Measurements from ENCODE around the gene PNKP.
A peak's percentile ranks its signal among the peaks of the same experiment; 100 is the strongest.

PNKP gene

DNA sequence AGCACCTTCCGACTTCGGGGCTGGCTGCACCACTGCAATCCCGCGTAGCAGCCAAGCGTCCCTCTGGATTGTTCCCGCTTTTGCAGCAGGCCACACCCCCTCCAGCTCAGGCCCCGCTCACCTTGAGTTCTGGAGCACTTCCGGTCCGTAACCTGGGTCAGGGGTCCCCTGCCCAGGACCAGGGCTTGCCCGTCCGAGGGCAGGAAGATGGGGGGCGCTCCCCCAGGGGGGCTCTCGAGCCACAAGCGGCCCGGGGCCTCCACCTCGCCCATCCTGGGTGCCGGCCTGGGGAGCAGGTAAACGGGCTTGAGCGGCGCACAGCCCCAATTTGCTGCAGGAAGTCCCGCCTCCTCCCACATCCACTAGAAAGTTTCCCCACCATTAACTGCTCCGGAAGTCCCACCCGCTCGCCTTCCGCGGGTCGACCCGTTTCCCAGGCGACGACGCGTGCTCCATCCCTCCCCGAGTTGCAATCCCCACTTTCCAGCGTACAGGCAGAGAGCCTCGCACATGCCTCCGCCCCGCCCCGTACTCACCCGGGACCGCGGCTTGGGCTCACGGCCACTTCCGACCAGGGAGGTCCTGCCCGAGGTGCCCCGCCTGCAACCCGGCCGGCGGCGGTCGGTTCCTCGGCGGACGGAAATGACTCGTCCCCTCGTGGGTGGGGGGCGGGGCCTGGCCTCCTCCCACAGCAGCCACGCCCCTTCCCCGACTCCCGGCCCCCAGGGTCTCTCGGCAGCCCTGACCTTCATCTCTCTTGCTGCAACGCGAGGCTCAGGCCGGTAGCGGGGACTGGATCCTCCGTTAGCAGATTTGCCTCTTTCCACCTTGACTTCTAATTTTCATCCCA, at the start of gene PNKP:
Gene PNKP, minus strand, starts transcription at position 644 of the 850 bp plus-strand sequence. Its CDS starts 372 bp downstream, at position 272.
- DNase-seq, result peak; percentile 85

DNA sequence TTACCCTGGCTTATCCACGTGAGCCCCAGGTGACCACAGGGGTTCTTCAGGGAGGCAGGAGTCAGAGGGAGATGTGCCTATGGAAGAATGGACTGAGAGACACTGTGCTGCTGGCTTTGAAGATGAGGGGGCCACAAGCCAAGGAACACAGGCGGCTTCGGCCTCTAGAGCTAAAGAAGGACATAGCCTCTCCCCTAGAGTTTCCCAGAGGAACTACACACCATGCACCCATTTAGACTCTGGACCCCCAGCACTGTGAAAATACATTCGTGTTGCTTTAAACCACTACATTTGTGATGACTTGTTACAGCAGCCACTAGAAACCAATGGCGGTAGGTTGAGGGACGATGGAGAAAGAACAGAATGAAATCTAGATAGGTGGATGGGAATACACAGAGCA, 47.9 kb upstream of the PNKP start:
- DNase-seq, result no peak

DNA sequence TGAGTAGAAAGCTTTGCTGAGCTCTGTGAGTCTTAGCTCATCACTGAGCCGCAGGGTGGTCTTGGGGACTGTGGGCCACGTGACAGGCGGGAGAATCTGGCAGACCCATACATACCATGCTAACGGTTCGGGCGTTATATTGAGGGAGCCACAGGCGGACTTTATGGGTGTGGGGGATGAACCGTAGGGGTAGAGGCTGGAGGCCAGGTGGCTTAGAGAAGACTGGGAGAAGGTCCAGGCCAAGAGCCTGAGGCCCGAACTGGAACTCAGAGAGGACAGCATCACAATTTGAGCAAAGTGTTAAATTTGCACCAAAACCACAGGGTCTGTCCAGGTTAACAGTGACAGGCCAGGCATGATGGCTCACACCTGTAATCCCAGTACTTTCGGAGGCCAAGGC, 46.3 kb upstream of the PNKP start:
- no peak for DNase-seq

DNA sequence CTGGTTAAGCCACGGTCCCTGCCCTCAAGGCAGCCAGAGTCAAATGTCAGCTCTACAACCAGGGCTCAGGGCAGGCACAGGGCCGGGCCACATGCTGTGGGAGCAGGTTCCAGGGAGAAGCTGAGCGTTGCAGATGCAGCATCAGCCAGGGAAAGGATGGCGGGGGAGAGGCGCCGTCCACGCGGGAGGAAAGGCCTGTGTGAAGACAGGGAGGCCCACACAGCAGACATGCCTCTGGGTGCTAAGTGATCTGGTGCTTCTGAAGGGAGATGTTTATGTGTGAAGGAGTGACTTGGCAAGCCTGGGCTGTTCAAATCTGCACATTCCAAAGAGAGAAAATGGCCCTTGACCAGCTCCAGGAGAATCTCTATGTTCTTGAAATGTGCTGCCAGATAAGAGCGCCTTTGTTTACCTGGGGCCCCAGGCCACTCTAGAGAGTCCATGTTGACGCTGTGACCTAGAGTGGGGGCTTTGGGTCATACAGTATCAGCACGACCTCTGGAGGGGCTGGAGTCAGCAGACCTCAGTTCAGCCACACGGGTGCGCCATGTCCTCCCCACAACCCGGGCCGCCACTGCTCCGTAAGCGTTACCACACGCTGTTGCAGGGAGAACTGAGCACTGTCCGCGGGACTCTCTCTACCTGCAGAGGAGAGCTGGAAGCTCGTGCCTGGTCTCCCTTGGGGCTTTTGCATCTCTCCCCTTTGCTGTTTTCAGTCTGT, 45.7 kb upstream of the PNKP start:
- no peak for DNase-seq

DNA sequence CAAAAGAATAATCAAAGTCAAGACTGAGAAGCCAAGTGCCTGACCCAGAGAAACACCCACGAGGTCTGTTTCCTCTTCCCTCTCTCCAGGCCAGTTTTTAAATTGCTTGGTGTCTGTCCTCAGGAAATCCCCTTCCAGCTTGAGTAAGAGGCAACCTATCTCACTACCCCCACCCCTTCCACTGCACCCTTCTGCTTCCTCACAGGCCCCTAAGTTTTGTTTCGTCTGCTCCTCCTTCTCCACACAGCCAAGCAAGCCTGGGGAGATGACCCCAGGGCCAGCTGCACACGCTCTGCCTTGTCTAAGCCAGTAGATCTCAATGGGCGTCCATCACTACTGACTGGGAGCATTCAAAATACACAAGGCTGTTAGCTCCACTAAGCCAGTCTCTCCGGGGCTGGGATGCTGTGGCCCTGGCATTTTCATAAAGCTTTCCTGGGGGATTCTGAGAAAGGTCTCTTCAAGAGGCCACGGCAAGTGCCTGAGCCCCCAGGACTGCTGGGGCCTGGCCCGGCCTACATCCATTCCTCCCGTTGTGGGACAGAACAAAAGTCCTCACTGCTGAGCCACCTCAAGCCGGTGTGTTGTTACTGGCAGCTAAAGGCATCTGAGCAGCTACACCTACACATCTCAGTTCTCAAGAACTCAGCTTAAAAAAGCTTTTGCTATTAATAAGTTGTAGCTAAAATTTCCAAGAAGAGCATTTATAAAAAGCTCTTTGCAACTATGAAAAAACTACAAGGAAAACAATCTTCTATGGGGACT, 44.2 kb upstream of the PNKP start:
- no peak for DNase-seq

DNA sequence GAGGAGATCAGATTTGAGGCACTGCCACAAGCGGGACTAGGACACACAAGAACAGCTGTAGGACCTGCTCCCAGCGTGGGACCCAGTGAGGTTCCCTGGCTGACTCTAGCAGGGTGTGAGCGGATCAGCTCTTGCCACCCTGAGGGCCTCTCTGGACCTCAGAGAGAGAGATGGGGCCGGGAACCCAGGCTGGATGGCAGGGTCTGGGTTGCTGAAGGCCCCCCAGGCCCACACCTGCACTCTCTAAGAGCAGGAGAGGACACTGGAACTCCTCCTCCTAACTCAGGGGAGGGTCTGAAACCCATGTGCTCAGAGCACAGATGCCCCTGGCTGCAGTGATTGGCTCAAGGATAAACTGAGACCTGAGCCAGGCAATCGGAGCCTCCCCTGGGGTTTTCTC, 42.8 kb upstream of the PNKP start:
- no peak for DNase-seq

DNA sequence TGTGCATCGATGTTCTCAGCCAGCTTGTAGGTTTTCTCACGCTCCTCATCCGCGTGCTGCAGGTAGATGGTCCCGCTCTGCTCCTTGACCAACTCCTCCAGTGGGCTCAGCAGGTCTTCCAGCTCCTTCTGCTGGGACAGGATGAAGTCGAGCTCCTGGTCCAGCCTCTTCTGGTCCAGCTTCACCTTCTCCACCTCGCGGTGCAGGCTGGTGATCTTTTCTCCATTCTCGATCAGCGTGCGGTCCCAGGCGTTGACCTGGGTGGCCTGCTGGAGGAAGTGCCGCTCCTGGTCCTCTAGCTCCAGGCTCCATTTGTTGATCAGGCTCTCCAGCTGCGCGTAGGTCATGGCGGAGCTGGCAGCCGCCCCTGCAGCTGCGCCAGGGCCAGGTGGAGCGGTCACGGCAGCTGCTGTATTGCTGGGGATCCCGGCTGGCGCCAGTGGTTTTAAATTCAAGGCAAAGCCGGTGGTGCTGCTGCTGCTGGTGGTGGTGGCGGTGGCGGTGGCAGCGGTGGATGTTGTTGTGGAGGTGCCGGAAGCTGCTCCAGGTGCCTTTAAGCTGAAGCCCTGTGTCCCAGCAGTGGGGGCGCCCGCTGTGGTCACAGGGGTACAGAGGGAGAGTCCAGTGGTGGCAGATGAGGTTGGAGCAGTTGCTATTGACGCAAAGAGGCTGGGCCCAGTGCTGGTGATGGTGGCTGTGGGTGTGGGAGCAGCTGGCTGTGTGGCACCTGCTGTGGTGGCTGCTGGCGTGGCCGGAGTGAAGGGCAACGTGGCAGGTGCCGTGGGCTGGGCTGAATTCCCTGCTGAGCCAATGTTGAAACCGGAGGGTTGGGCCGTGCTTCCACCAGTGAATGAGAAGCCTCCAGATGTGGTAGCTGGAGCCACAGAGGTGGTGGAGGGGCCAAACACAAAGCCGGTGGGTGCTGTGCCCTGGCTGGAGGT, 41.4 kb upstream of the PNKP start:
- DNase-seq, result no peak

DNA sequence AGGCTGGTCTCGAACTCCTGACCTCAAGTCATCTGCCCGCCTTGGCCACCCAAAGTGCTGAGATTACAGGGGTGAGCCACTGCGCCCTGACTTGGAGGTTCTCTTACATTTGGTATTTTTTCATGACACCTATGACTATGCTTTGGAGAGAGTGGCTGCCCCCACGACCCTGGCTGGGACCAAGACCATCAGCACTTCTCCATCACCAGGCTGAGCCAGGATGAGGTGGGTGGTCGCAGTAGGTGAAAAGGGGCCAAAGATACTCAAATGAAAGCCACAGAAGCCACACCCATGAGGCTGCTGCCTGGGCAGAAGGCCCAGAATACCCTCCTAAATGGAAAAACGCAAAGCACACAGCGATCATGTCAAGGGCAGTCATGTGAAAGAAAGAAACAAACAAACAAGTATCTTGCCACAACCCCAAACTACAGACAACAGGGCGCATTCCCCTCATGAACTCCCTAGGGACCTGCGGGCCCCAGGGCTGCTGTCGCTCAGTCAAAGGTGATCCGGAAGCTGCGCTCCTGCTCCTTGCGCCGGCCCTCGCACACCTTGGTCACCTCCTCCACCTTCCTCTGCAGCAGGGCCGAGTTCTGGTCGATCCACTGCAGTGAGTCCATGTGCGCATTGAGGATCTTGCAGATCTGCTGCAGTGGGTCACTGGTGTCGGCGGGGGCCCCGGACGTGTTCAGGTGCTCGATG, 40.5 kb upstream of the PNKP start:
- DNase-seq, result no peak

DNA sequence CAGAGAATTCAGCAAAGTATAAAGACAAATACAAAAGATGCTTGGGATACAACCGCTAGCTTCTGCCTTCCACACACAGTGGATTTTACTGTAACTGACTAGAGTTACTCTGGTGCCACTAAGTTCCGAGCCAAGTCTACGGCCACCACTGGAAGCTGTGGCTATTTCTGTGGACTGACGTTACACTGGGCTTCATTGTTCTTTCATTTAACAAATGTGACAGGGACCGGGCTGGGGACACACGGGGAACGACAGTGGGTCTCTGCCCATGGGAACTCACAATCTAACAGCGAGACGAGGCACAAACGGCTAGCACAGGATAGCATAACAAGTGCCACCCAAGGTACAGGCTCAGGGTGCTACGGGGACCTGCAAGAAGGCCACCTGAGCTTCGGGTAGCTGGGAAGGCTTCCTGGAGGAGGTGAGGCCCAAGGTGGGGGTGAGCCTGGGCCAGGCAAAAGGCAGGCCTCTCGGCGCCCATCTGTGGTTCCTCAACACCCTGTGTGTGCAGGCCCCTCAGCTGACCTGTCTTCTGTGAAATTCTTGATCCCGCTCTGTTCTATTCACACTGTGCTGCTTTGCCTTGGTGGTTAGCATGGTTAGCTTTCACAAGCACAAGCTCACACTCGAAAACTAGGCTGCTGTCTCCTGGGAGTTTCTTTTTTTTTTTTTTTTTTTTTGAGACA, 39.6 kb upstream of the PNKP start:
- DNase-seq, result no peak

DNA sequence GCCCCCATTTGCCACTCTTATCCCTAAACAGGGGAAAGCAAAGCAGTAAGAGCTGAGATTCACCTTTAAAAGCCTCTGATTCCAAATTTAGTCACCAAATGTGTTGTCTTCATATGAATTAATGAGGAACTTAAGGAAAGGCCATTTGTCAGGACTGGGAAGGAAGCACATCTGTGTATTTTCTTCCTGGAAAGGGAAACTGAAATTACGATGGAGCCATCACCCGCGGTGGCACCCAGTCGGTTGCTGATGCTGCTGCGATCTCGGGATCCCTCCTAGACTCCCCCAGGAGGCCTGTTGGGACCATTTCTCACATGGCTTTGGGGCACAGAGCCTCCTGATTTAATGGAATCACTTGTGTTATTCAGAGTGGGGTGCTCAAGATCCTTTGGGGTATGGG, 36.8 kb upstream of the PNKP start:
- DNase-seq, result no peak

DNA sequence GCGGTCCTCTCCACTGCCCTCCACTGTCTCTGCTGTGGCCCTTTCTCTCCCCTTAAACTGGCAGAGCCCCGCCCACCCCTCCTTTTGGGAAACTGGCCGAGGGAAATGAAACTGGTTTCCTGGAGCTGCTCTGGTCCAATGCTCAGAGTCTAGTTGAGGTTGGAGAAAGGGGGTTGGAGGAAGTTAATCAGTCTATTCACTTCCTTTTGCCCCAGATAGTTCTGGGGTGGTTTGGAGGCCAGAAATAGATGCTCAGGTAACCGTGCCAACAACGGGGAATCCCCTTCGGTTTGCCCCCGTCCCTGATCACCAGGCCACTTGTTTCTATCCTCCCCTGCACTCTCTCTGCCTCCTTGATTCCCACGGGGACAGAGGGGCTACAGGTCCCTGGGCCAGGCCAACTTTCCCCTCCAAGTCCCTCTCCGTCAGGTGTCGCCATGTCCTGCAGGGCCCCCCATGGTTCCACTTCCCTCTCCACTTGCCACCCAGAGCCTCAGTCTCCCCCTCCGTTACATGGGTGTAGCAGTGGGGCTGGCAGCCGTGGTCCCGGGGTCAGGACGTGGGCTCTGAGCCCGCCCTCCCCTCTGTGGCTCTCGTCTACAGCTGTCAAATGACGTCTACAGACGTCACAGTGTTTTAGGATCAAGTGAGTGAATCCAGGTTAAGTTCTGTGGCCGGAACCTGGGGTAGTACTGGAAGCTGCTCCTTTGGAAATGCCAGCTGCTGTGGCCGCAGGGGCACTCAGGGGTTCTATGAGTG, 29.7 kb upstream of the PNKP start, which contains the start of gene IL4I1:
Gene IL4I1, minus strand, starts transcription at position 25 of the 759 bp plus-strand sequence. CDS start 727 bp downstream, outside the sequence.
- peak; percentile 11 for DNase-seq

DNA sequence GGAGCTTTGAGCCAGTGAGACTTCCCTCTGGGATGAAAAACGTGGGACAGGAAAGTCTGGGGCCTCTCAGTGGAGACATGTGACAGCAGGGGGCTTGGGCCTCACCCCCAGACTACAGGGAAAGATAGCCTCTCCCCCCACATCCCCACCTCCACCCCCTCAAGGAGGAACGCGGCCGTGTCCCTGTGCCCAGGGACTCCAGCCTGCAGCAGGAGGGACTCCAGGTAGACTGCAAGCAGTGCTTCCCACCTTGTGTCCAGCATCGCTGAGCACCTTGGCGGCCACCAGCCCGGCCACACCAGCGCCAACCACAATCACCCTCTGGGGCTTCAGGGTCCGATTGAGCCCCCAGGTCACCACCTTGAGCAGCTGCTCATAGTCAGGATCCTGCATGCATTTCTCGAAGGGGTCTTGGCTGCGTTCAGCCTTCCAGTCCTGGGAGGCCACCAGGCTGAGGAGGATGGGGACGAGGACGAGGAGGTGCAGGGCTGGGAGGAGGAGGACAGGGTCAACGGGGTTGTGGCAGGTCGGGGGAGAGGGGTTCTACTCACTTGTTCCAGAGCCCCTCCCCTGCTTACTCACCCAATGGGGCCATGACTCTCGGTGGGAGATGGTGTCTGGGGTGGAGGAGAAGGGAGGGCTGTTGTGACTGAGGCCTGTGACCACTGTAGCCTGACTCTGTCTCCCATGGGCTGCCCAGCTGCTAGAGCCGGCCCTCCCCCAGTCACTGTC, 28.4 kb upstream of the PNKP start:
- no peak for DNase-seq

DNA sequence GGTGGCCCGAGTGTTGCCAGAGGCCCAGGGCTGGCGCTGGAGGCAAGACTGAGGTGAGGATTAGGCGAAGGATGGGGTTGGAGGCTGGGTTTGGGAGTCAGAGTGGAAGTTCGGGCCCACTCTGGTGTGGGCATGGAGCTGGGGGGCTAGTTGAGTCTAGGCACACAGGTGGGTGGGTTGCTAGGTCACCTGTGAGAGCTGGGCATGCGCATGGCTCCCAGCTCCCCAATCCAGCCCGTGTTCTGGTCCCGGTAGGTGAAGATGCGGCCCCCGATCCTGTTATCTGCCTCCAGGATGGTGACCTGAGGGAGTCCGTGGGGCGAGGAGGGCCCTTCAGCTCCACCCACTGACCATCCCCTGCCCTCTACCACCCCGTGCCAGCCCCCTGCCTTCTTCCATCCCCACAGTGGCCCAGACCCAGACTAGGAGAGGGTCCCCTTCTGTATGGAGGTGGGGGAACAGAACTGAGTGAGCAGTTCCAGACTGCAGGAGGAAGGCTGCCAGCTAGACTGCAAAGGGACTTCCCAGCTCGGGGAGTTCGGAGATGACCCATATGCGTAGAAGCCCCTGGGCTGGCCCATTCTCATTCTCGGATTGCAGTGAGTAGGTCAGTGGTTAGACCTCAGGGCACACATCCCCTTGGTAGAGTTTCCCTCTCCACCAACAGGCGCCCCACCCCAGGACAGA, 27.6 kb upstream of the PNKP start:
- DNase-seq, result no peak

DNA sequence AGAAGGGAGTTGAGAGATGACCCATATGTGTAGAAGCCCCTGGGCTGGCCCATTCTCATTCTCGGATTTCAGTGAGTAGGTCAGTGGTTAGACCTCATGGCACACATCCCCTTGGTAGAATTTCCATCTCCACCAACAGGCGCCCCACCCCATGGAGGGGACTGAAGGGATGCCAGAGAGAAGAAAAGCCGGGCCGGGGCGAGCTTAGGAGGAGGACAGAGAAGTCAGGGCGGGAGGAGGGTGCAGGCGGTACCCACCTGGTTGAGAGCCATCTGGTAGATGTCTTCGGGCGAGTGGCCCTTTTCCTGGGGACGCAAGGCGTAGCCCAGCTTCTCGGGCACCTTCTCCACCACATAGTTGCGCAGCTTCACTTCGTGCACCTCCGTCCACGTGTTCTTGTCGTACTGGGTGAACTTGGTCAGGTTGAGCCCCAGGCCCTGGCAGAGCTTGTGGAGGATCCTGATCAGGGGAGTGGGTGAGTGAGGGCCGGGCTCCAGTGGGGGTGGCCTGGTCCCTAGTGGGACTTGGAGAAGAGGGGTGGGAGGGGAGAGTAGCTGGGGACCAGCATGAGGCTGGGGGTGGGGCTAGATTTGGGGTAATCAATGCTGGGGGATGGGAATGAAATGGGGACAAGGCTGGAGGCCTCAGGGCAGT, 26.8 kb upstream of the PNKP start:
- DNase-seq, result no peak

DNA sequence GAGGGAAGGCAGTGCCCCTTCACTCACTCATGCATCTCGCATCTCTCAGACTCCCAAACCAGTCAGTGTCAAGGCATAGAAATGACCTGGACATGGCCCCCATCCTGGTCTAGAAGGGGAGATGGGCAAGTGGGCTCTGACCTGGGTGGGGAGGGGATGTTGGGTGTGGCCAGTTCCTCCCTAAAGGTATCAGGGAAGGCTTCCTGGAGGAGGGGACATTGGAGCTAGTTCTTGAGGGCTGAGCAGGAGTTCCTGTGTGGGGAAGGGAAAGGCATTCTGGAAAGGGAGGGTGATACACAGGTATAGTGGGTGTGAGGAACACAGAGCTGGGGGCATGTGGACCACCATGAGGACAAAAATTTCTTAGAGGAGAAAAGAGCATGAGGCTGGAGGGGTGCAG, 25.3 kb upstream of the PNKP start:
- DNase-seq, result no peak

DNA sequence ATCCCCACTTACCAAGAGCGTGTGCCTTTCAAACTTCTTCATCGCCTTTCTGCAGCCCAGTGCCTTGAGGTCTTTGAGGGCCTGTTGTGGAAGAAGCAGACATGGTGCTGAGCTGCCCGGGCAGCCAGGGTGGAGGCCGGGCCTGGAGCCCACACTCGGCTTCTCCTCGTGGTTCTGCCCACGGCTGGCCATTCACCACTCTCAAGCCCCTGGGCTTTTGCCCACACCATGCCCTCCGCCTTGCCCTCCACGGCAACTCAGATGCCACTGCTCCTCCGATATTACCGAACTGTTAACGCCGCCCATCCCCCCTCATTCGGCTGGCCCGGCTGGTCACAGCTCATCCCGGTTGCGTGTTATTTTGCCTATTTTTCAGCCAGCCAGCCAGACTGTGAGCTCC, 24.0 kb upstream of the PNKP start:
- no peak for DNase-seq

DNA sequence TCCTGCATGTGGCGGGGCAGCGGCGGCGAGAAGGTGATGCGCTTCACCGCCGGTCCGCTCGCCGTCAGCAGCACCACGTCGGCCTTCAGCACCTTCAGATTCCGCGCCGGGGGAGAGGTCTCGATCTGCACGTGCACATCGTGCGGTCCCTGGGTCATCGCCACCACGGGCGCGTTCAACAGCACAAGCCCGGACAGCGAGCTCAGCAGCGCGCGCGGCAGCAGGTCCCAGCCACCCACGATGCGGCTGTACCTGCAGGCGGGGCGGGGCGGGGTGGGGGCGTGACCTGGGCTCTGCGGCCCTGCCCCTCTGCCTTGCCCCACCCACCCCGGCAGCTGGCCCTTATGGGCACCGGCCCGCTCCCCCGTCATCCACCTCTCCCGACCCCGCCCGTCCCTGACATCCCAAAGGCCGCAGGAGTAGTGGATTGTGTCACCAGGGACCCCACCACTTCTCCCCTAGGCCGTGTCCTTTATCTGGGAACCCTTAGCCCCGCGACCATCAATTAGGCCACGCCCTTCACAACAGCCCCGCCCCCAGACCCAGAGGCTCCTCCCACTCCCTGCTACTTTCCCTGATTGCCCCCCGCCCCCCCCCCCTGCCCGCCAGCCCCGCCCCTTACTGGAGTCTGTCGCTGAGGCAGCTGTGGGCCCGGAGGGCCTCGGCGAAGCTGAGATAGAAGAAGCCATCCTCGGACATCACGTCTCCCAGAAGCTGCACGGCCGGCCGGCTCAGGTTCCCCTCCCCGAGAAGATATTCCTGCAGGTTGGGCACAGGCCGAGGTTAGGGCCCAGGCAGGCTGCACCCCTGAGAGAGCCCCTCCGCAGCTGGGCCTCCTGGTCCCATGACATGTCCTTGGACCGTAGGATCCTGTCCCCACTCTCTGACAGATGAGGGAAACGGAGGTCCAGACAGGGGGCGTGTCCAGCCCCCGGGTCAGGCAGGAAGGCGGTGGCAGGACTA, 23.3 kb upstream of the PNKP start:
- peak; percentile 7 for DNase-seq
